Measurements from ENCODE around the gene HOXB9. TPM values are rescaled to one million over a fixed set of nuclear protein-coding genes. Genes with fewer than 3 reads are reported as not detected.

The HOXB9 gene
- total and polyA plus RNA-seq, 9 of the 15 experiments (the other 6 are each of a cell fraction or from before 2014, with no cell fraction given), result 3.1 to 196 (median 77.6) TPM

GRCh38 chr17:48605409-48605919, 20.7 kb downstream of the HOXB9 start (continued):
- TF ChIP-seq ETS1 (conservative IDR thresholded peaks at IDR 0.05; ENCODE audit: control insufficient read depth, low read depth, low read length), result no peak
- TF ChIP-seq NFYB (IDR thresholded peaks at IDR 0.05; ENCODE audit: extremely low read depth, insufficient read length), result no peak
- TF ChIP-seq UBTF (IDR thresholded peaks at IDR 0.05; ENCODE audit: borderline replicate concordance in 1 of 2, low read depth in 2 of 2, low read length in 2 of 2), result peak in 1 of 2 experiments; percentile 66; a peak in 1 of 4 replicates
- TF ChIP-seq NCOA2 (IDR thresholded peaks at IDR 0.05; ENCODE audit: partially characterized antibody in 2 of 2), result no peak
- TF ChIP-seq TCF3 (CRISPR knock-in tag; IDR thresholded peaks at IDR 0.05), result no peak
- no peak for TF ChIP-seq RB1 (IDR thresholded peaks at IDR 0.05; ENCODE audit: low read depth)
- no peak for TF ChIP-seq PBX2 (CRISPR knock-in tag; IDR thresholded peaks at IDR 0.05; ENCODE audit: low read depth)
- TF ChIP-seq PBX2 (tag; conservative IDR thresholded peaks at IDR 0.05; ENCODE audit: low read depth), result no peak
- no peak for TF ChIP-seq PTRF (tag; IDR thresholded peaks at IDR 0.05)
- no peak for TF ChIP-seq ZBTB17 (CRISPR knock-in tag; IDR thresholded peaks at IDR 0.05)
- TF ChIP-seq ZNF124 (CRISPR knock-in tag; IDR thresholded peaks at IDR 0.05), result no peak
- TF ChIP-seq, protein P1, sequence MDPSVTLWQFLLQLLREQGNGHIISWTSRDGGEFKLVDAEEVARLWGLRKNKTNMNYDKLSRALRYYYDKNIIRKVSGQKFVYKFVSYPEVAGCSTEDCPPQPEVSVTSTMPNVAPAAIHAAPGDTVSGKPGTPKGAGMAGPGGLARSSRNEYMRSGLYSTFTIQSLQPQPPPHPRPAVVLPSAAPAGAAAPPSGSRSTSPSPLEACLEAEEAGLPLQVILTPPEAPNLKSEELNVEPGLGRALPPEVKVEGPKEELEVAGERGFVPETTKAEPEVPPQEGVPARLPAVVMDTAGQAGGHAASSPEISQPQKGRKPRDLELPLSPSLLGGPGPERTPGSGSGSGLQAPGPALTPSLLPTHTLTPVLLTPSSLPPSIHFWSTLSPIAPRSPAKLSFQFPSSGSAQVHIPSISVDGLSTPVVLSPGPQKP (CRISPR knock-in tag; IDR thresholded peaks at IDR 0.05), result no peak

All from K562 (cell line).